ENCODE results near the gene OR10AG1. TPM values are rescaled to one million over a fixed set of nuclear protein-coding genes. Genes with fewer than 3 reads are reported as not detected.

Gene OR10AG1
- total RNA-seq, 2 donors from 2014 or later = not detected

DNA sequence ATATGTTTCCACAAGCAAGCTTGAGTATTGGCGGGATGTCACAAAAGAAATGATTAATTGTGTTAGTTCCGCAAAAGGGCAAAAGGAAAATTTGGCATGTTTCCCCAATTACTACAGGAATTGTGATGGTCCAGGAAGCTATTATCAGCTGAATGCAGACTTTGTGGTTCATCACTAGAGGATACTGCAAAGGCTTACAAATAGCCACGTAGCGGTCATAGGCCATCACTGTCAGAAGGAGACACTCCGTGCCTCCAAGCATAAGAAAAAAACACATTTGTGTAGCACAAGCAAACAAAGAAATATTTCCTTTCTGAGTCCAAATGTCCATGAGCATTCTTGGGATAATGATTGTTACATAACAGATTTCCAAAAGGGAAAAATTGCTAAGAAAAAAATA lies 1.8 kb downstream of the OR10AG1 start:
- H3K4me3 ChIP-seq = no peak overlapping the region
- DNase-seq (no peak), ATAC-seq (no peak)
- H3K36me3 ChIP-seq (replicated peaks in 1 of 2; ENCODE audit: insufficient read depth in 1 of 2, low read depth in 2 of 2) = no peaks in the 10 kb centered on the region
- H3K27me3 ChIP-seq = no peaks in the 10 kb centered on the region
- 48 to 54% methylated on average over 5 of the region's 5 CpGs for WGBS, 2 donors
- intact Hi-C loops (cut with DNase I) = no loop called here
- H3K27ac ChIP-seq = no peak overlapping the region
- H3K9me3 ChIP-seq = no peaks in the 10 kb centered on the region
- TF ChIP-seq POLR2A (IDR thresholded peaks at IDR 0.05) (no peak), CTCF (IDR thresholded peaks at IDR 0.05) (no peak)
- H3K4me1 ChIP-seq = no peaks in the 10 kb centered on the region

DNA sequence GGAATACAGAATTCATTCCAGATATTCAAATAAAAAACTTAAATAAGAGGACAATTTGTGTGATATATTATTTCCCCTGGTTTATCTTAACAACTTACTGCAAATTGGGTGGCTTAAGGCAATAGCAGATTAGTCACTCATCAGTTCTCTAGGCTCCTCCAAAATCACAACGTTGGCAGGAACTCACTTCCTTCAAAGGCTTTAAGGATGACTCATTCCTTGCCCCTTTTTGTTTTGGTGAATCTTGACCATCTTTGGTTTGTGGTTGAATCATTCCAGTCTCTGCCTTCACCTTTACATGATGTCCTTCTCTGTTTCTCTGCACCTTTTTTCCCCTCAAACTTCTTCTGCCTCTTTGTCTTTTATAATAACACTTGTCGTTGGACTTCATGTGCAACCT lies 3.4 kb downstream of the OR10AG1 start:
- ATAC-seq (no peak), DNase-seq (no peak)
- intact Hi-C loops (cut with DNase I) = no loop called here
- 56 to 57% methylated on average over 2 of the region's 2 CpGs for WGBS, 2 donors
- no peak for TF ChIP-seq CTCF (IDR thresholded peaks at IDR 0.05)
- no peak for TF ChIP-seq POLR2A (IDR thresholded peaks at IDR 0.05)
- Histone ChIP-seq H3K27me3 (no peaks in the 10 kb centered on the region), H3K4me1 (no peaks in the 10 kb centered on the region), H3K27ac (no peak overlapping the region), H3K9me3 (no peaks in the 10 kb centered on the region), H3K4me3 (no peak overlapping the region), H3K36me3 (replicated peaks in 1 of 2; ENCODE audit: insufficient read depth in 1 of 2, low read depth in 2 of 2) (no peaks in the 10 kb centered on the region)

- no peak overlapping the region for H3K4me3 ChIP-seq
These were observed 13.2 kb downstream of the OR10AG1 start for GRCh38 chr11:55956521-55956920.

GRCh38 chr11:55949330-55949729 lies 20.4 kb downstream of the OR10AG1 start:
- no peak overlapping the region for H3K4me3 ChIP-seq
- H3K9me3 ChIP-seq = no peaks in the 10 kb centered on the region
- DNase-seq (no peak), ATAC-seq (no peak)
- H3K4me1 ChIP-seq = no peaks in the 10 kb centered on the region
- H3K27me3 ChIP-seq = no peaks in the 10 kb centered on the region
- WGBS, 2 donors = 55 to 69% methylated on average over 4 of the region's 4 CpGs
- TF ChIP-seq POLR2A (IDR thresholded peaks at IDR 0.05) = no peak
- TF ChIP-seq CTCF (IDR thresholded peaks at IDR 0.05) = no peak
- H3K27ac ChIP-seq = no peak overlapping the region
- H3K36me3 ChIP-seq (replicated peaks in 1 of 2; ENCODE audit: insufficient read depth in 1 of 2, low read depth in 2 of 2) = no peaks in the 10 kb centered on the region
- intact Hi-C loops (cut with DNase I) = no loop called here

More at GRCh38 chr11:55956521-55956920, 13.2 kb downstream of the OR10AG1 start:
- no peaks in the 10 kb centered on the region for H3K36me3 ChIP-seq (replicated peaks in 1 of 2; ENCODE audit: insufficient read depth in 1 of 2, low read depth in 2 of 2)
- TF ChIP-seq POLR2A (IDR thresholded peaks at IDR 0.05) (no peak), CTCF (IDR thresholded peaks at IDR 0.05) (no peak)
- intact Hi-C loops (cut with DNase I) = no loop called here
- 7 to 15% methylated on average over 4 of the region's 4 CpGs for WGBS, 2 donors
- no peaks in the 10 kb centered on the region for H3K9me3 ChIP-seq
- no peak overlapping the region for H3K27ac ChIP-seq
- H3K4me1 ChIP-seq = no peaks in the 10 kb centered on the region
- ATAC-seq = no peak
- H3K27me3 ChIP-seq = no peaks in the 10 kb centered on the region
- peak in 1 of 4 donors; percentile 7 for DNase-seq

DNA sequence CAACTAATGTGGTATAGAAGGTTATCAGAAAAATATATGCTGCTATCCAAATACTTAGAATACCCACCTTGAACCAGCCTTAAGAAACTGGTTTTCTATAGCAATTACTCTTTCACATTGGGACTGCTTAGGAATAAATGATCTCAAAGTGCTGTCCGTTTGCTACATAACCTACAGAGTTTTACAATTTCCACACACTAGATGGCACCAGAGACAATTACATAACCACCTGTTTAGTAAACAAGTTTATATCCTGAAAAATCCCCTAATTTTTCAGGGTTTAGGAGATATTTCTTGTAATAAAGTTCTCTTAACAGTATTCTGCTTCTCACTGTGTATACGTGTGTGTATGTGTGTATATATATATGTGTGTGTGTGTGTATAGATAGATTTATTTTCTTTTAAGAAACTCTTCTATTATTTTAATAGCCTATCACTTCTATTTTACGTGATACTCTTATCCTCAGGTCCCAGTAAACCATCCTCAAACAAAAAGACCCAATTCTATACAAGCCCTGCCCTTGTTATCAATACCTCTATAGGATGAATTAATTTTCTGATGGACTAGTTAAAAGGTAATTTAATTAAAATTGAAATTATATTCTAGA lies 26.9 kb downstream of the OR10AG1 start:
- TF ChIP-seq CTCF (IDR thresholded peaks at IDR 0.05) (peak; percentile 11 to 67 (median 59)), POLR2A (IDR thresholded peaks at IDR 0.05) (no peak)
- Histone ChIP-seq H3K4me1 (no peaks in the 10 kb centered on the region), H3K27me3 (no peaks in the 10 kb centered on the region), H3K9me3 (no peaks in the 10 kb centered on the region), H3K27ac (no peak overlapping the region), H3K4me3 (no peak overlapping the region), H3K36me3 (replicated peaks in 1 of 2; ENCODE audit: insufficient read depth in 1 of 2, low read depth in 2 of 2) (no peaks in the 10 kb centered on the region)
- DNase-seq = peak in 1 of 4 donors; percentile 14
- 0 to 8% methylated on average over 3 of the region's 3 CpGs for WGBS, 2 donors
- ATAC-seq = peak; percentile 59
- intact Hi-C loops (cut with DNase I) = loop anchor here (5.0 kb wide), 1 partner anchor 839 kb away; no protein-coding TSS in a partner anchor

All from body of pancreas (tissue), 4 donors.